PC-9 (cell line): ENCODE measurements around the gene TIA1. TPM values are rescaled to one million over a fixed set of nuclear protein-coding genes. Genes with fewer than 3 reads are reported as not detected.

Experiments
- BruUV-seq: library from RNA; stranded (reverse); fragments of 400-500 nt; replicated peaks from 2 replicates; lab custom pipeline; 2021; lab: Mats Ljungman, UMichigan
- CTCF ChIA-PET: fragments of 300-600 bp; sonication (Branson Sonifier 250); formaldehyde crosslinking; loops from one replicate; lab custom pipeline; 2022; ENCODE audit warnings: antibody characterized with exemption; lab: Charles Lee
- POLR2A ChIA-PET: fragments of 300-600 bp; sonication (Branson Sonifier 250); formaldehyde crosslinking; loops from one replicate; lab custom pipeline; 2022; ENCODE audit warnings: antibody characterized with exemption; ENCODE audit not compliant: unreplicated experiment; lab: Charles Lee
- DNase-seq, 2 experiments: peaks; one replicate each; pipeline versions ENCODE4 v3.0.0 to v3.0.0-alpha.2; 2015 to 2022; ENCODE audit warnings: mixed read lengths in 1 of 2
- H2AFZ ChIP-seq: fragments of 200-600 bp; sonication (generic); 2 replicates; pipeline ENCODE4 v1.8.1; 2017; ENCODE audit warnings: antibody characterized with exemption
- H3F3A ChIP-seq: fragments of 200-600 bp; sonication (generic); 2 replicates; pipeline ENCODE4 v1.8.1; 2017; ENCODE audit warnings: antibody characterized with exemption, mild to moderate bottlenecking, low read depth; ENCODE audit not compliant: insufficient read depth
- H3K27ac ChIP-seq: fragments of 200-600 bp; sonication (generic); 2 replicates; pipeline ENCODE4 v1.6.1; 2016; ENCODE audit warnings: mixed run types
- H3K27me3 ChIP-seq: fragments of 200-600 bp; sonication (generic); 2 replicates; pipeline ENCODE4 v1.6.1; 2016; ENCODE audit warnings: low read depth, mixed run types; ENCODE audit not compliant: insufficient read depth
- H3K36me3 ChIP-seq: fragments of 200-600 bp; sonication (generic); 2 replicates; pipeline ENCODE4 v1.6.1; 2016; ENCODE audit warnings: low read depth, mixed run types
- H3K4me1 ChIP-seq: fragments of 200-600 bp; sonication (generic); replicated peaks from 2 replicates; pipeline ENCODE4 v1.6.1; 2016; ENCODE audit warnings: mixed run types; ENCODE audit not compliant: insufficient read depth
- H3K4me2 ChIP-seq: fragments of 200-600 bp; sonication (generic); 2 replicates; pipeline ENCODE4 v1.6.1; 2017; ENCODE audit warnings: mixed run types
- H3K4me3 ChIP-seq: fragments of 200-600 bp; sonication (generic); 2 replicates; pipeline ENCODE4 v1.6.1; 2016; ENCODE audit warnings: mixed run types
- H3K79me2 ChIP-seq: fragments of 200-600 bp; sonication (generic); 2 replicates; pipeline ENCODE4 v1.6.1; 2017; ENCODE audit warnings: low read depth, mixed run types
- H3K9me2 ChIP-seq: fragments of 200-600 bp; sonication (generic); 2 replicates; pipeline ENCODE4 v1.8.1; 2017; ENCODE audit warnings: mild to moderate bottlenecking; ENCODE audit not compliant: insufficient read depth
- H3K9me3 ChIP-seq: fragments of 200-600 bp; sonication (generic); 2 replicates; pipeline ENCODE4 v1.8.1; 2016; ENCODE audit warnings: low read depth; ENCODE audit not compliant: insufficient read depth
- H4K20me1 ChIP-seq: fragments of 200-600 bp; sonication (generic); 2 replicates; pipeline ENCODE4 v1.8.1; 2017; ENCODE audit not compliant: insufficient read depth
- EZH2 ChIP-seq: fragments of 200-600 bp; sonication (generic); IDR thresholded peaks from 2 replicates; pipeline ENCODE4 v1.8.0; 2017; ENCODE audit warnings: antibody characterized with exemption, low read depth
- intact Hi-C: fragments of 100-400 bp; cut with micrococcal nuclease; formaldehyde crosslinking; loops from one replicate; pipeline ENCODE4 v1.10.0; 2022; ENCODE audit not compliant: unreplicated experiment
- total RNA-seq: library from RNA; stranded (reverse); gene quantifications from 2 replicates; pipeline ENCODE4 v1.2.3, GENCODE V29; 2021
- TF ChIP-seq, protein P1 (sequence below): fragments of 200-600 bp; sonication (generic); conservative IDR thresholded peaks from 2 replicates; pipeline ENCODE4 v1.6.1; 2017; ENCODE audit warnings: mixed run types, antibody characterized with exemption, mild to moderate bottlenecking, moderate library complexity

TIA1 gene
- total RNA-seq, 1 experiment from 2014 or later = 121 TPM

DNA sequence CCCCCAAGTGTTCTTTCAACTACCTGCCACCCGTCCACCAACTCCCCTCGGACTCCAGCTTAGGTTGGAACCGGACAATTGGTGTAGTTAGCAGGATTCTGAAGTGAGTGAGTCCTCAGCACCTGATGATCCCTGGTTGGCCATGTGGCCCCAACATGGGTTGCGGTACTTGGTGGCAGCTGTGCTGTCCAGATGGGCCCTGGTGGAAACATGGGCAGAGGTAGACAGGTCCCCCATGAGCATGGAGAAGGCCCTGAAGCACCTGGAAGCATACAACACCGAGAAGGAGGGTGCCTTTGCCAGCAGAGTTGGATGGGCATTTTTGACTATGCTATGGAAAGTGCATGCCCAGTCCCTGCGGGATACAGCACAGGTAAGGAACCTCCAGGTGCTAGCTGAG, 46.6 kb downstream of the TIA1 start:
- Histone ChIP-seq H2AFZ (no peak overlapping the region), H3K9me2 (no peaks in the 10 kb centered on the region), H3K27me3 (no peaks in the 10 kb centered on the region), H3K79me2 (no peaks in the 10 kb centered on the region), H3K9me3 (no peaks in the 10 kb centered on the region), H3K4me2 (no peak overlapping the region), H3K36me3 (no peaks in the 10 kb centered on the region), H4K20me1 (no peaks in the 10 kb centered on the region), H3K4me1 (no peaks in the 10 kb centered on the region), H3K4me3 (no peak overlapping the region), H3K27ac (no peak overlapping the region), H3F3A (0 out of 2 replicates have a peak, but pooled peaks cover 4% of the 10 kb centered on the region)
- ChIA-PET POLR2A (no interaction called here), CTCF (no interaction called here)
- BruUV-seq = no TSS peak
- intact Hi-C loops = no loop called here
- DNase-seq = no peak
- TF ChIP-seq EZH2 = no peak
- TF ChIP-seq, protein P1, sequence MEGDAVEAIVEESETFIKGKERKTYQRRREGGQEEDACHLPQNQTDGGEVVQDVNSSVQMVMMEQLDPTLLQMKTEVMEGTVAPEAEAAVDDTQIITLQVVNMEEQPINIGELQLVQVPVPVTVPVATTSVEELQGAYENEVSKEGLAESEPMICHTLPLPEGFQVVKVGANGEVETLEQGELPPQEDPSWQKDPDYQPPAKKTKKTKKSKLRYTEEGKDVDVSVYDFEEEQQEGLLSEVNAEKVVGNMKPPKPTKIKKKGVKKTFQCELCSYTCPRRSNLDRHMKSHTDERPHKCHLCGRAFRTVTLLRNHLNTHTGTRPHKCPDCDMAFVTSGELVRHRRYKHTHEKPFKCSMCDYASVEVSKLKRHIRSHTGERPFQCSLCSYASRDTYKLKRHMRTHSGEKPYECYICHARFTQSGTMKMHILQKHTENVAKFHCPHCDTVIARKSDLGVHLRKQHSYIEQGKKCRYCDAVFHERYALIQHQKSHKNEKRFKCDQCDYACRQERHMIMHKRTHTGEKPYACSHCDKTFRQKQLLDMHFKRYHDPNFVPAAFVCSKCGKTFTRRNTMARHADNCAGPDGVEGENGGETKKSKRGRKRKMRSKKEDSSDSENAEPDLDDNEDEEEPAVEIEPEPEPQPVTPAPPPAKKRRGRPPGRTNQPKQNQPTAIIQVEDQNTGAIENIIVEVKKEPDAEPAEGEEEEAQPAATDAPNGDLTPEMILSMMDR = no peak

DNA sequence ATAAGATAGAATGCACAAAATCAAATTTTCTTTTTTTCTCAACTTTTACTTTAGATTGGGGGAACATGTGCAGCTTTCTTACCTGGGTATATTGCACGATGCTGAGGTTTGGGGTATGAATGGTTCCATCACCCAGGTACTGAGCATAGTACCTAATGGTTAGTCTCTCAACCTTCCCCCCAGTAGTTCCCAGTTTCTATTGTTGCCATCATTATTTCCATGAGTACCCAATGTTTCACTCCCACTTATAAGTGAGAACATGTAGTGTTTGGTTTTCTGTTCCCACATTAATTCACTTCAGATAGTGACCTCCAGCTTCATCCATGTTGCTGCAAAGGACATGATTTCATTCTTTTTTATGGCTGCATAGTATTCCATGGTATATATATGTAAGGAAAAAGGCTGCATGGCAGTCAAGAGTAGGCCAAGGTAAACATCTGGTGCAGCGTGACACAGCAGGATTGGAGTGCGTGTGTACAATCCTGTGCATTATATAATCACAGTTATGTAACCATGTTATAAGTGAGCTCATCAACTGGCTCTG, 47.1 kb downstream of the TIA1 start:
- intact Hi-C loops = no loop called here
- TF ChIP-seq EZH2 = no peak
- TF ChIP-seq, protein P1 = no peak
- Histone ChIP-seq H3K27ac (no peak overlapping the region), H2AFZ (no peak overlapping the region), H3K4me3 (no peak overlapping the region), H3F3A (0 out of 2 replicates have a peak, but pooled peaks cover 4% of the 10 kb centered on the region), H3K4me1 (no peaks in the 10 kb centered on the region), H3K36me3 (no peaks in the 10 kb centered on the region), H3K9me2 (no peaks in the 10 kb centered on the region), H3K27me3 (no peaks in the 10 kb centered on the region), H3K9me3 (no peaks in the 10 kb centered on the region), H3K79me2 (no peaks in the 10 kb centered on the region), H3K4me2 (no peak overlapping the region), H4K20me1 (no peaks in the 10 kb centered on the region)
- ChIA-PET CTCF (no interaction called here), POLR2A (interaction anchor here (0.5 kb wide), 1 partner anchor 287 kb away, joined by 5 read pairs; no protein-coding TSS in a partner anchor)
- no TSS peak for BruUV-seq
- DNase-seq = no peak

DNA sequence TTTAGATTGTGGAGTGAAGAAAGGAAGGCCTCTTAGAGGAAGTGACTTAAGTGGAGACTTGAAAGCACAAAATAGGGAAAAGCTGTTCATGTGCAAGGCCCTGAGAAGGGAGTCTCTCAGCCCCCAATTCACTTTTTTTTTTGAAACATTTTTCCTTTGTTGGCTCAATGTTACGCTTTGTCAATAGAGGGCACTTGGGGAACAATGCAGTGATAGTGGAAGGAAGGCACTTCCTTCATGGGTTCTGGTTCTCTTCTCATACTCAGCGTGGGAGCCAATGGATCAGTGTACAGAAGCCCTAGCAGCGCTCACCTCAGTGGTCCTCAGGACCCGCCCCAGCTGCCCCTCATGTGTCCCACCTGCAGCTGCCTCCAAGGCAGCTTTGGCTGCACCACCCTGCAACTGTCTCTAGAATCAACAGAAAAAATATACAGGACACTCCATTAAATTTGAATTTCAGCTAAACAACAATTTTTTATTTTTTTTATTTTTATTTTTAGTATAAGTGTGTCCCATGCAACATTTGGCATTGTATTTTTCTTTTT, 49.0 kb downstream of the TIA1 start:
- Histone ChIP-seq H4K20me1 (no peaks in the 10 kb centered on the region), H3K9me2 (no peaks in the 10 kb centered on the region), H3K79me2 (no peaks in the 10 kb centered on the region), H2AFZ (no peak overlapping the region), H3F3A (0 out of 2 replicates have a peak, but pooled peaks cover 1% of the 10 kb centered on the region), H3K4me2 (no peak overlapping the region), H3K27ac (no peak overlapping the region), H3K4me1 (no peaks in the 10 kb centered on the region), H3K4me3 (no peak overlapping the region), H3K9me3 (no peaks in the 10 kb centered on the region), H3K36me3 (no peaks in the 10 kb centered on the region), H3K27me3 (no peaks in the 10 kb centered on the region)
- ChIA-PET CTCF (no interaction called here), POLR2A (interaction anchor here (0.8 kb wide), 1 partner anchor 9 kb away, joined by 7 read pairs; the partner anchor contains the start of gene C2orf42)
- TF ChIP-seq, protein P1 = no peak
- no peak for TF ChIP-seq EZH2
- BruUV-seq = no TSS peak
- intact Hi-C loops = no loop called here
- no peak for DNase-seq
